ENCODE data around the gene ZNF682. TPM values are rescaled to one million over a fixed set of nuclear protein-coding genes. Genes with fewer than 3 reads are reported as not detected.
"Not testable (repeated sequence)": the region's sequence is repeated elsewhere in the genome, so short reads cannot be mapped to it uniquely, and the experiment has no call there.

The ZNF682 gene
- total and polyA plus RNA-seq, 8 donors, result 1.3 to 7.3 (median 3.0) TPM

GRCh38 chr19:19997656-19998268 is 41.5 kb downstream of the ZNF682 start:
- Histone ChIP-seq H3K4me3 (no peak overlapping the region), H3K27ac (no peak overlapping the region), H3K36me3 (no peaks in the 10 kb centered on the region), H3K27me3 (no peaks in the 10 kb centered on the region), H3K9me3 (no peaks in the 10 kb centered on the region), H3K4me1 (no peaks in the 10 kb centered on the region)
- peak; percentile 15 to 83 (median 53) for DNase-seq
- no peak for FAIRE-seq
- intact Hi-C loops (cut with DNase I), result no loop called here
- TF ChIP-seq CTCF (IDR thresholded peaks at IDR 0.05), result peak; percentile 72 to 91 (median 85)
- WGBS, 2 donors, result 32 to 36% methylated on average over 7 of the region's 7 CpGs
- ATAC-seq, result peak; percentile 60 to 93 (median 76)

GRCh38 chr19:19966862-19967261 is 72.4 kb downstream of the ZNF682 start:
- no peaks in the 10 kb centered on the region for H3K27me3 ChIP-seq
- no peak for DNase-seq
- no peaks in the 10 kb centered on the region for H3K4me1 ChIP-seq
- intact Hi-C loops (cut with DNase I), result no loop called here
- H3K27ac ChIP-seq, result no peak overlapping the region
- no peaks in the 10 kb centered on the region for H3K9me3 ChIP-seq
- no peak overlapping the region for H3K4me3 ChIP-seq
- ATAC-seq, result no peak
- 72 to 78% methylated on average over 4 of the region's 4 CpGs for WGBS, 2 donors
- no peak for FAIRE-seq
- H3K36me3 ChIP-seq, result no peaks in the 10 kb centered on the region
- TF ChIP-seq CTCF (IDR thresholded peaks at IDR 0.05), result no peak

- H3K4me3 ChIP-seq; H3K36me3 ChIP-seq; ATAC-seq; H3K9me3 ChIP-seq; H3K4me1 ChIP-seq; DNase-seq; H3K27ac ChIP-seq; H3K27me3 ChIP-seq; FAIRE-seq; intact Hi-C loops (cut with DNase I): not testable (repeated sequence)
- 78 to 83% methylated on average over 3 of the region's 3 CpGs for WGBS, 2 donors
Observed at GRCh38 chr19:19966126-19966525, 73.2 kb downstream of the ZNF682 start.

GRCh38 chr19:19964416-19964815 is 74.9 kb downstream of the ZNF682 start:
- Histone ChIP-seq H3K27me3 (no peaks in the 10 kb centered on the region), H3K4me3 (no peak overlapping the region), H3K36me3 (no peaks in the 10 kb centered on the region), H3K4me1 (no peaks in the 10 kb centered on the region), H3K27ac (no peak overlapping the region), H3K9me3 (no peaks in the 10 kb centered on the region)
- ATAC-seq (no peak), FAIRE-seq (no peak), DNase-seq (no peak)
- TF ChIP-seq CTCF (IDR thresholded peaks at IDR 0.05), result no peak
- intact Hi-C loops (cut with DNase I), result no loop called here
- WGBS, 2 donors, result 81 to 86% methylated on average over 7 of the region's 7 CpGs

- H3K9me3 ChIP-seq, H3K36me3 ChIP-seq, H3K4me1 ChIP-seq, ATAC-seq, H3K27ac ChIP-seq, H3K4me3 ChIP-seq, H3K27me3 ChIP-seq: not testable (repeated sequence)
- FAIRE-seq (peak; percentile 67), DNase-seq (peak; percentile 57 to 89 (median 79))
- intact Hi-C loops (cut with DNase I), result loop anchor here in 1 of 3 donors (10.0 kb wide), 1 partner anchor 424 kb away; the partner anchor contains the start of gene CILP2
- TF ChIP-seq CTCF (IDR thresholded peaks at IDR 0.05), result peak; percentile 49 to 73 (median 68)
- WGBS, 2 donors, result 21 to 23% methylated on average over 9 of the region's 9 CpGs
Observed at GRCh38 chr19:19959151-19959799, 80.0 kb downstream of the ZNF682 start.

- not testable (repeated sequence) for FAIRE-seq, DNase-seq, H3K27ac ChIP-seq, H3K4me1 ChIP-seq, ATAC-seq, H3K9me3 ChIP-seq, H3K4me3 ChIP-seq, H3K36me3 ChIP-seq, H3K27me3 ChIP-seq
- intact Hi-C loops (cut with DNase I), result loop anchor here in 1 of 3 donors (10.0 kb wide), 1 partner anchor 423 kb away; the partner anchor contains the start of gene CILP2
- WGBS, 2 donors, result 75 to 85% methylated on average over 8 of the region's 8 CpGs
Observed at GRCh38 chr19:19957766-19958165, 81.5 kb downstream of the ZNF682 start.
